ENCODE data around the gene PTGDR.

DNA sequence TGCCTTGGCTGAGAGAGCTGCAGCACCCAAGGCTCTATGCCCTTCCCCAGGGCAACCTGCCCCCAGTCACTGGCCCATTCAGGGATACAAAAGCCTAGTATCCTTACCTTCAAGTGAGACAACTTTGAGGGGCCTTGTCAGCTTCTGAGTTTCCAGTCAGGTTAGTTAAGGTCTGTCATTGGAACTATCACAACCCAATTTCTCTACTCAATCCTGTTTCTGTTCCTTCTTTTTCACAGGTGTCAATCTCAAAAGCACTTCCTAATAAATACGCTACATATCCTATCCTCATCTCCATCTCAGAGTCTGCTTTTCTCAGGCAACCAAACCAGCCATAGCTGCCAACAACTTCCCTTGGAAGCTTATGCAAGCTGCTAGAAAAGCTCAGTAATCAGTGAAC, 4.9 kb upstream of the PTGDR start:
- TF ChIP-seq EP300 (conservative IDR thresholded peaks at IDR 0.05; ENCODE audit: poor library complexity, severe bottlenecking) (no peak), EZH2 (IDR thresholded peaks at IDR 0.05; ENCODE audit: borderline replicate concordance, insufficient read depth, low read length, poor library complexity, severe bottlenecking) (no peak), MXI1 (conservative IDR thresholded peaks at IDR 0.05; ENCODE audit: poor library complexity, severe bottlenecking) (no peak), REST (IDR thresholded peaks at IDR 0.05; ENCODE audit: borderline replicate concordance) (no peak), SMC3 (conservative IDR thresholded peaks at IDR 0.05; ENCODE audit: poor library complexity) (no peak), RAD21 (conservative IDR thresholded peaks at IDR 0.05) (no peak), TAF1 (IDR thresholded peaks at IDR 0.05; ENCODE audit: low read depth) (no peak), POLR2AphosphoS5 (IDR thresholded peaks at IDR 0.05) (no peak)
- TF ChIP-seq, protein P1, sequence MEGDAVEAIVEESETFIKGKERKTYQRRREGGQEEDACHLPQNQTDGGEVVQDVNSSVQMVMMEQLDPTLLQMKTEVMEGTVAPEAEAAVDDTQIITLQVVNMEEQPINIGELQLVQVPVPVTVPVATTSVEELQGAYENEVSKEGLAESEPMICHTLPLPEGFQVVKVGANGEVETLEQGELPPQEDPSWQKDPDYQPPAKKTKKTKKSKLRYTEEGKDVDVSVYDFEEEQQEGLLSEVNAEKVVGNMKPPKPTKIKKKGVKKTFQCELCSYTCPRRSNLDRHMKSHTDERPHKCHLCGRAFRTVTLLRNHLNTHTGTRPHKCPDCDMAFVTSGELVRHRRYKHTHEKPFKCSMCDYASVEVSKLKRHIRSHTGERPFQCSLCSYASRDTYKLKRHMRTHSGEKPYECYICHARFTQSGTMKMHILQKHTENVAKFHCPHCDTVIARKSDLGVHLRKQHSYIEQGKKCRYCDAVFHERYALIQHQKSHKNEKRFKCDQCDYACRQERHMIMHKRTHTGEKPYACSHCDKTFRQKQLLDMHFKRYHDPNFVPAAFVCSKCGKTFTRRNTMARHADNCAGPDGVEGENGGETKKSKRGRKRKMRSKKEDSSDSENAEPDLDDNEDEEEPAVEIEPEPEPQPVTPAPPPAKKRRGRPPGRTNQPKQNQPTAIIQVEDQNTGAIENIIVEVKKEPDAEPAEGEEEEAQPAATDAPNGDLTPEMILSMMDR (IDR thresholded peaks at IDR 0.05; ENCODE audit: poor library complexity, severe bottlenecking): no peak
